GM21786 (cell line): ENCODE data around the gene CCT2.
A peak's percentile ranks its signal among the peaks of the same experiment; 100 is the strongest.

ENCODE experiments used
- ATAC-seq: cut with Tn5 transposase; IDR thresholded peaks from one replicate; pipeline ENCODE4 v1.9.1; 2021; ENCODE audit not compliant: unreplicated experiment

Gene CCT2

GRCh38 chr12:69585189-69586062 is at the start of gene CCT2:
Gene CCT2 (plus strand): TSS chr12:69585459. CDS start chr12:69585522, 63 bp downstream.
- ATAC-seq: peak; percentile 97

- ATAC-seq: no peak
These were observed 44.3 kb upstream of the CCT2 start for GRCh38 chr12:69540987-69541386.

GRCh38 chr12:69544087-69544486 is 41.2 kb upstream of the CCT2 start:
- no peak for ATAC-seq

- no peak for ATAC-seq
These were observed 40.2 kb upstream of the CCT2 start for GRCh38 chr12:69545081-69545480.

GRCh38 chr12:69546693-69547438 is 38.4 kb upstream of the CCT2 start:
- peak; percentile 72 for ATAC-seq

GRCh38 chr12:69548687-69549086 is 36.6 kb upstream of the CCT2 start:
- ATAC-seq: no peak

- no peak for ATAC-seq
These were observed 34.5 kb upstream of the CCT2 start for GRCh38 chr12:69550569-69551350.

- ATAC-seq: no peak
These were observed 31.5 kb upstream of the CCT2 start for GRCh38 chr12:69553628-69554248.

- ATAC-seq: no peak
These were observed 29.8 kb upstream of the CCT2 start for GRCh38 chr12:69555461-69555860.

GRCh38 chr12:69556383-69556782 is 28.9 kb upstream of the CCT2 start:
- no peak for ATAC-seq

GRCh38 chr12:69563166-69563762 is 22.0 kb upstream of the CCT2 start:
- no peak for ATAC-seq

GRCh38 chr12:69566603-69567002 is 18.7 kb upstream of the CCT2 start:
- no peak for ATAC-seq

- ATAC-seq: no peak
These were observed 16.0 kb upstream of the CCT2 start for GRCh38 chr12:69569236-69569635.

GRCh38 chr12:69570000-69570516 is 15.2 kb upstream of the CCT2 start:
- no peak for ATAC-seq

- ATAC-seq: no peak
These were observed 14.5 kb upstream of the CCT2 start for GRCh38 chr12:69570545-69571399.

GRCh38 chr12:69575346-69575745 is 9.9 kb upstream of the CCT2 start:
- no peak for ATAC-seq

GRCh38 chr12:69578283-69578682 is 7.0 kb upstream of the CCT2 start:
- ATAC-seq: no peak

GRCh38 chr12:69579029-69579428 is 6.2 kb upstream of the CCT2 start:
- ATAC-seq: no peak

GRCh38 chr12:69580074-69580473 is 5.2 kb upstream of the CCT2 start:
- ATAC-seq: no peak
